Stimulated activated CD8-positive, alpha-beta memory T cell treated with anti-CD3 and anti-CD28 coated beads, Interleukin-12 subunit alpha, Interleukin-12 subunit beta, amount 100 ng/mL, for 1 hour (primary cell): Measurements from ENCODE around the gene KRT6B.
"Not testable (repeated sequence)": the region's sequence is repeated elsewhere in the genome, so short reads cannot be mapped to it uniquely, and the experiment has no call there.

Experiments
- DNase-seq: peaks from one replicate; pipeline ENCODE4 v3.0.0-alpha.2; 2020; ENCODE audit warnings: low read depth

The KRT6B gene

GRCh38 chr12:52469853-52470252, 17.9 kb upstream of the KRT6B start:
- DNase-seq = no peak

- DNase-seq = no peak
Observed at GRCh38 chr12:52464897-52465296, 13.0 kb upstream of the KRT6B start.

- DNase-seq = no peak
Observed at GRCh38 chr12:52461693-52462092, 9.7 kb upstream of the KRT6B start.

GRCh38 chr12:52458861-52459260, 6.9 kb upstream of the KRT6B start:
- no peak for DNase-seq

- no peak for DNase-seq
Observed at GRCh38 chr12:52455821-52456220, 3.9 kb upstream of the KRT6B start.

- DNase-seq = no peak
Observed at GRCh38 chr12:52454411-52455201, 2.7 kb upstream of the KRT6B start.

GRCh38 chr12:52448228-52448627, 3.7 kb downstream of the KRT6B start:
- DNase-seq = no peak

- DNase-seq = not testable (repeated sequence)
Observed at GRCh38 chr12:52447196-52447595, 4.8 kb downstream of the KRT6B start.

GRCh38 chr12:52446367-52447045, 5.4 kb downstream of the KRT6B start:
- no peak for DNase-seq

GRCh38 chr12:52445876-52446275, 6.1 kb downstream of the KRT6B start:
- no peak for DNase-seq

- DNase-seq = no peak
Observed at GRCh38 chr12:52444647-52445595, 7.0 kb downstream of the KRT6B start.

GRCh38 chr12:52443966-52444365, 8.0 kb downstream of the KRT6B start:
- DNase-seq = no peak

GRCh38 chr12:52442600-52443061, 9.3 kb downstream of the KRT6B start:
- no peak for DNase-seq

GRCh38 chr12:52441320-52441911, 10.5 kb downstream of the KRT6B start:
- DNase-seq = no peak

GRCh38 chr12:52440821-52441319, 11.1 kb downstream of the KRT6B start:
- DNase-seq = no peak

- no peak for DNase-seq
Observed at GRCh38 chr12:52439845-52440244, 12.1 kb downstream of the KRT6B start.

- DNase-seq = no peak
Observed at GRCh38 chr12:52439420-52439819, 12.5 kb downstream of the KRT6B start.

- no peak for DNase-seq
Observed at GRCh38 chr12:52438305-52439301, 13.3 kb downstream of the KRT6B start.

GRCh38 chr12:52437508-52437907, 14.4 kb downstream of the KRT6B start:
- no peak for DNase-seq

- no peak for DNase-seq
Observed at GRCh38 chr12:52436828-52437474, 15.0 kb downstream of the KRT6B start.
